HCT116 (cell line): ENCODE measurements around the gene CPNE4.

ENCODE experiments used
- ELF1 ChIP-seq: IDR thresholded peaks from 2 replicates; pipeline ENCODE4 v1.6.1; 2012; ENCODE audit warnings: low read depth, borderline replicate concordance
- FOSL1 ChIP-seq: IDR thresholded peaks from 2 replicates; pipeline ENCODE4 v1.6.1; 2012; ENCODE audit warnings: low read depth
- ZNF274 ChIP-seq: fragments of 200-500 bp; sonication (Bioruptor generic); IDR thresholded peaks from 2 replicates; pipeline ENCODE4 v1.6.1; 2014; ENCODE audit warnings: mild to moderate bottlenecking, low read depth, low read length, inconsistent platforms
- TF ChIP-seq, protein P1 (sequence below): IDR thresholded peaks from 2 replicates; pipeline ENCODE4 v1.6.1; 2011; ENCODE audit warnings: mild to moderate bottlenecking, low read length, moderate library complexity; ENCODE audit not compliant: insufficient replicate concordance; ENCODE audit errors: extremely low read depth

DNA sequence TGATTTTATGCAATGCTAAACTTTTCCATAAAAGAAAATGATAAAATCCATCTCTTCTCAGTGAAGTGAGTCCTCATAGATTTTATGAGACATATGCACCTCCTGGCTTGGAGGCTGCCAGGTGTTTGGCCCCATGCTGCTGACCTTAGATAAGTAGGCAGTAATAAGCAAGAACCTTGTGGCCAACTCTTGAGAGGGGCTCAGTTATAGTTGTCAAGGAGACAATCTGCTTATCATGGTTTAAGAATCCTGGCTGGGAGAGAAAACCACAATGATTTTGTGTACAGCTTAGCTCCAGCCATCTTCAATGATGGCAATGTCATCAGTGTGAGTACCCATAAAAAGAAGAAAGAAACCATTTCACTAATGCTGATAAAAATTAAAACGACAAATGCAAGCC, 252.1 kb downstream of the CPNE4 start:
- TF ChIP-seq ZNF274 (no peak), FOSL1 (no peak), ELF1 (no peak)
- TF ChIP-seq, protein P1, sequence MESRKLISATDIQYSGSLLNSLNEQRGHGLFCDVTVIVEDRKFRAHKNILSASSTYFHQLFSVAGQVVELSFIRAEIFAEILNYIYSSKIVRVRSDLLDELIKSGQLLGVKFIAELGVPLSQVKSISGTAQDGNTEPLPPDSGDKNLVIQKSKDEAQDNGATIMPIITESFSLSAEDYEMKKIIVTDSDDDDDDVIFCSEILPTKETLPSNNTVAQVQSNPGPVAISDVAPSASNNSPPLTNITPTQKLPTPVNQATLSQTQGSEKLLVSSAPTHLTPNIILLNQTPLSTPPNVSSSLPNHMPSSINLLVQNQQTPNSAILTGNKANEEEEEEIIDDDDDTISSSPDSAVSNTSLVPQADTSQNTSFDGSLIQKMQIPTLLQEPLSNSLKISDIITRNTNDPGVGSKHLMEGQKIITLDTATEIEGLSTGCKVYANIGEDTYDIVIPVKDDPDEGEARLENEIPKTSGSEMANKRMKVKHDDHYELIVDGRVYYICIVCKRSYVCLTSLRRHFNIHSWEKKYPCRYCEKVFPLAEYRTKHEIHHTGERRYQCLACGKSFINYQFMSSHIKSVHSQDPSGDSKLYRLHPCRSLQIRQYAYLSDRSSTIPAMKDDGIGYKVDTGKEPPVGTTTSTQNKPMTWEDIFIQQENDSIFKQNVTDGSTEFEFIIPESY, result no peak
